ENCODE results near the gene RAMP1. TPM values are rescaled to one million over a fixed set of nuclear protein-coding genes. Genes with fewer than 3 reads are reported as not detected.
"Not testable (repeated sequence)": the region's sequence is repeated elsewhere in the genome, so short reads cannot be mapped to it uniquely, and the experiment has no call there.

The RAMP1 gene
- total RNA-seq, 5 donors from 2014 or later (not counting 1 experiment from before 2014, with no cell fraction given): 0.61 to 1.1 (median 0.95) TPM; not detected in 1

GRCh38 chr2:237864940-237865622, 5.7 kb downstream of the RAMP1 start:
- Mint-ChIP-seq H3K27me3 (peaks cover 18 to 29% of the 10 kb centered on the region in 2 donors), H3K4me1 (peaks cover 12 to 13% (median 13%) of the 10 kb centered on the region in 3 donors), H3K4me3 (no peak overlapping the region), H3K27ac (no peak overlapping the region), H3K36me3 (no peaks in the 10 kb centered on the region), H3K9me3 (no peaks in the 10 kb centered on the region)
- ChIA-PET POLR2A (no interaction called here), CTCF (no interaction called here)
- H3K4me1 ChIP-seq (ENCODE audit: control insufficient read depth in 1 of 2, extremely low read depth in 1 of 2, insufficient read depth in 2 of 2, low read length in 2 of 2): peaks cover 0 to 7% of the 10 kb centered on the region in 2 experiments
- no peak overlapping the region for H3K4me3 ChIP-seq (ENCODE audit: control insufficient read depth in 1 of 2, extremely low read depth in 1 of 2, low read length in 1 of 2)
- H3K36me3 ChIP-seq (ENCODE audit: control insufficient read depth in 2 of 2, extremely low read depth in 1 of 2, insufficient read depth in 1 of 2, low read length in 1 of 2): no peaks in the 10 kb centered on the region
- no peaks in the 10 kb centered on the region for H3K9me3 ChIP-seq
- ATAC-seq (replicated peaks in 1 of 4): no peak
- H3K27me3 ChIP-seq (replicated peaks in 1 of 2; ENCODE audit: control insufficient read depth in 2 of 2, extremely low read depth in 1 of 2, insufficient read depth in 2 of 2, low read length in 1 of 2): peaks cover 5 to 54% of the 10 kb centered on the region in 2 experiments
- H3K27ac ChIP-seq (ENCODE audit: low read length): no peak overlapping the region
- DNase-seq: no peak
- WGBS (ENCODE audit: insufficient coverage): 83% methylated on average over 6 of the region's 9 CpGs

GRCh38 chr2:237865623-237866041, 6.2 kb downstream of the RAMP1 start:
- H3K4me1 ChIP-seq (ENCODE audit: control insufficient read depth in 1 of 2, extremely low read depth in 1 of 2, insufficient read depth in 2 of 2, low read length in 2 of 2): peaks cover 0 to 4% of the 10 kb centered on the region in 2 experiments
- peaks cover 5 to 53% of the 10 kb centered on the region in 2 experiments for H3K27me3 ChIP-seq (replicated peaks in 1 of 2; ENCODE audit: control insufficient read depth in 2 of 2, extremely low read depth in 1 of 2, insufficient read depth in 2 of 2, low read length in 1 of 2)
- H3K9me3 Mint-ChIP-seq: no peaks in the 10 kb centered on the region
- H3K36me3 ChIP-seq (ENCODE audit: control insufficient read depth in 2 of 2, extremely low read depth in 1 of 2, insufficient read depth in 1 of 2, low read length in 1 of 2): no peaks in the 10 kb centered on the region
- H3K4me1 Mint-ChIP-seq: peaks cover 9 to 12% (median 10%) of the 10 kb centered on the region in 3 donors
- H3K27ac Mint-ChIP-seq: no peak overlapping the region
- no peaks in the 10 kb centered on the region for H3K36me3 Mint-ChIP-seq
- POLR2A ChIA-PET: no interaction called here
- H3K27me3 Mint-ChIP-seq: peaks cover 17 to 28% of the 10 kb centered on the region in 2 donors
- CTCF ChIA-PET: no interaction called here
- H3K9me3 ChIP-seq: no peaks in the 10 kb centered on the region
- no peak for ATAC-seq (replicated peaks in 1 of 4)
- no peak overlapping the region for H3K4me3 Mint-ChIP-seq
- H3K4me3 ChIP-seq (ENCODE audit: control insufficient read depth in 1 of 2, extremely low read depth in 1 of 2, low read length in 1 of 2): no peak overlapping the region
- DNase-seq: no peak
- H3K27ac ChIP-seq (ENCODE audit: low read length): no peak overlapping the region
- WGBS (ENCODE audit: insufficient coverage): 81% methylated on average over 7 of the region's 7 CpGs

GRCh38 chr2:237866101-237866621, 6.7 kb downstream of the RAMP1 start:
- POLR2A ChIA-PET: interaction anchor here in 1 of 2 donors (0.5 to 0.7 kb wide), 2 partner anchors 58 to 169 kb away, joined by 5 to 7 read pairs; no protein-coding TSS in a partner anchor
- H3K4me3 Mint-ChIP-seq: no peak overlapping the region
- no peaks in the 10 kb centered on the region for H3K9me3 Mint-ChIP-seq
- Histone ChIP-seq H3K27ac (ENCODE audit: low read length) (no peak overlapping the region), H3K4me3 (ENCODE audit: control insufficient read depth in 1 of 2, extremely low read depth in 1 of 2, low read length in 1 of 2) (no peak overlapping the region), H3K4me1 (ENCODE audit: control insufficient read depth in 1 of 2, extremely low read depth in 1 of 2, insufficient read depth in 2 of 2, low read length in 2 of 2) (peaks cover 0 to 4% of the 10 kb centered on the region in 2 experiments), H3K36me3 (ENCODE audit: control insufficient read depth in 2 of 2, extremely low read depth in 1 of 2, insufficient read depth in 1 of 2, low read length in 1 of 2) (no peaks in the 10 kb centered on the region), H3K9me3 (no peaks in the 10 kb centered on the region), H3K27me3 (replicated peaks in 1 of 2; ENCODE audit: control insufficient read depth in 2 of 2, extremely low read depth in 1 of 2, insufficient read depth in 2 of 2, low read length in 1 of 2) (peaks cover 5 to 57% of the 10 kb centered on the region in 2 experiments)
- CTCF ChIA-PET: no interaction called here
- ATAC-seq (replicated peaks in 1 of 4): no peak
- H3K36me3 Mint-ChIP-seq: no peaks in the 10 kb centered on the region
- H3K27ac Mint-ChIP-seq: no peak overlapping the region
- H3K27me3 Mint-ChIP-seq: peaks cover 13 to 28% of the 10 kb centered on the region in 2 donors
- WGBS (ENCODE audit: insufficient coverage): no CpG with 5 or more reads among the region's 13 CpGs
- H3K4me1 Mint-ChIP-seq: peaks cover 9 to 12% (median 10%) of the 10 kb centered on the region in 3 donors
- DNase-seq: no peak

- no peak overlapping the region for H3K4me3 ChIP-seq (ENCODE audit: control insufficient read depth in 1 of 2, extremely low read depth in 1 of 2, low read length in 1 of 2)
- ChIA-PET POLR2A (no interaction called here), CTCF (interaction anchor here in 1 of 2 donors (0.6 kb wide), 2 partner anchors 9 to 408 kb away, joined by 5 to 10 read pairs; no protein-coding TSS in a partner anchor)
- no peaks in the 10 kb centered on the region for H3K36me3 ChIP-seq (ENCODE audit: control insufficient read depth in 2 of 2, extremely low read depth in 1 of 2, insufficient read depth in 1 of 2, low read length in 1 of 2)
- peaks cover 0 to 4% of the 10 kb centered on the region in 2 experiments for H3K4me1 ChIP-seq (ENCODE audit: control insufficient read depth in 1 of 2, extremely low read depth in 1 of 2, insufficient read depth in 2 of 2, low read length in 2 of 2)
- WGBS (ENCODE audit: insufficient coverage): 89% methylated on average over 9 of the region's 10 CpGs
- H3K9me3 Mint-ChIP-seq: no peaks in the 10 kb centered on the region
- no peak for DNase-seq
- H3K27me3 ChIP-seq (replicated peaks in 1 of 2; ENCODE audit: control insufficient read depth in 2 of 2, extremely low read depth in 1 of 2, insufficient read depth in 2 of 2, low read length in 1 of 2): peaks cover 5 to 58% of the 10 kb centered on the region in 2 experiments
- H3K27ac ChIP-seq (ENCODE audit: low read length): no peak overlapping the region
- H3K4me3 Mint-ChIP-seq: no peak overlapping the region
- no peaks in the 10 kb centered on the region for H3K9me3 ChIP-seq
- H3K36me3 Mint-ChIP-seq: no peaks in the 10 kb centered on the region
- H3K27me3 Mint-ChIP-seq: peaks cover 12 to 27% of the 10 kb centered on the region in 2 donors
- no peak for ATAC-seq (replicated peaks in 1 of 4)
- H3K4me1 Mint-ChIP-seq: peaks cover 9 to 12% (median 10%) of the 10 kb centered on the region in 3 donors
- H3K27ac Mint-ChIP-seq: no peak overlapping the region
These were observed 8.0 kb downstream of the RAMP1 start for GRCh38 chr2:237867465-237867864.

- no CpG with 5 or more reads among the region's 4 CpGs for WGBS (ENCODE audit: insufficient coverage)
- H3K9me3 Mint-ChIP-seq; DNase-seq; H3K27ac Mint-ChIP-seq; H3K4me3 ChIP-seq (ENCODE audit: control insufficient read depth in 1 of 2, extremely low read depth in 1 of 2, low read length in 1 of 2); H3K36me3 ChIP-seq (ENCODE audit: control insufficient read depth in 2 of 2, extremely low read depth in 1 of 2, insufficient read depth in 1 of 2, low read length in 1 of 2); H3K27ac ChIP-seq (ENCODE audit: low read length); H3K4me3 Mint-ChIP-seq; H3K4me1 ChIP-seq (ENCODE audit: control insufficient read depth in 1 of 2, extremely low read depth in 1 of 2, insufficient read depth in 2 of 2, low read length in 2 of 2); POLR2A ChIA-PET; H3K36me3 Mint-ChIP-seq; H3K9me3 ChIP-seq; ATAC-seq (replicated peaks in 1 of 4): not testable (repeated sequence)
- H3K27me3 Mint-ChIP-seq: peaks cover 12 to 27% of the 10 kb centered on the region in 2 donors
- H3K4me1 Mint-ChIP-seq: peaks cover 9 to 12% (median 10%) of the 10 kb centered on the region in 3 donors
- CTCF ChIA-PET: interaction anchor here in 1 of 2 donors (0.6 kb wide), 1 partner anchor 9 kb away, joined by 10 read pairs; no protein-coding TSS in a partner anchor
- H3K27me3 ChIP-seq (replicated peaks in 1 of 2; ENCODE audit: control insufficient read depth in 2 of 2, extremely low read depth in 1 of 2, insufficient read depth in 2 of 2, low read length in 1 of 2): peaks cover 5 to 57% of the 10 kb centered on the region in 2 experiments
These were observed 8.7 kb downstream of the RAMP1 start for GRCh38 chr2:237868074-237868473.

- Histone ChIP-seq H3K36me3 (ENCODE audit: control insufficient read depth in 2 of 2, extremely low read depth in 1 of 2, insufficient read depth in 1 of 2, low read length in 1 of 2) (no peaks in the 10 kb centered on the region), H3K27ac (ENCODE audit: low read length) (no peak overlapping the region), H3K4me3 (ENCODE audit: control insufficient read depth in 1 of 2, extremely low read depth in 1 of 2, low read length in 1 of 2) (no peak overlapping the region), H3K27me3 (replicated peaks in 1 of 2; ENCODE audit: control insufficient read depth in 2 of 2, extremely low read depth in 1 of 2, insufficient read depth in 2 of 2, low read length in 1 of 2) (peaks cover 5 to 54% of the 10 kb centered on the region in 2 experiments), H3K4me1 (ENCODE audit: control insufficient read depth in 1 of 2, extremely low read depth in 1 of 2, insufficient read depth in 2 of 2, low read length in 2 of 2) (peaks cover 0 to 10% of the 10 kb centered on the region in 2 experiments), H3K9me3 (no peaks in the 10 kb centered on the region)
- H3K27me3 Mint-ChIP-seq: peaks cover 12 to 27% of the 10 kb centered on the region in 2 donors
- ChIA-PET CTCF (no interaction called here), POLR2A (no interaction called here)
- H3K4me1 Mint-ChIP-seq: peaks cover 13 to 20% (median 14%) of the 10 kb centered on the region in 3 donors
- no peak overlapping the region for H3K27ac Mint-ChIP-seq
- H3K4me3 Mint-ChIP-seq: peak overlapping the region in 1 of 3 donors; percentile 20
- DNase-seq: no peak
- 16% methylated on average over 9 of the region's 22 CpGs for WGBS (ENCODE audit: insufficient coverage)
- H3K36me3 Mint-ChIP-seq: no peaks in the 10 kb centered on the region
- no peaks in the 10 kb centered on the region for H3K9me3 Mint-ChIP-seq
- ATAC-seq (replicated peaks in 1 of 4): no peak
These were observed 9.4 kb downstream of the RAMP1 start for GRCh38 chr2:237868631-237869342.
